ENCODE data around the gene ID1. TPM values are rescaled to one million over a fixed set of nuclear protein-coding genes. Genes with fewer than 3 reads are reported as not detected.

Gene ID1
- total RNA-seq, 4 donors from 2014 or later, result 524 to 962 (median 571) TPM

DNA sequence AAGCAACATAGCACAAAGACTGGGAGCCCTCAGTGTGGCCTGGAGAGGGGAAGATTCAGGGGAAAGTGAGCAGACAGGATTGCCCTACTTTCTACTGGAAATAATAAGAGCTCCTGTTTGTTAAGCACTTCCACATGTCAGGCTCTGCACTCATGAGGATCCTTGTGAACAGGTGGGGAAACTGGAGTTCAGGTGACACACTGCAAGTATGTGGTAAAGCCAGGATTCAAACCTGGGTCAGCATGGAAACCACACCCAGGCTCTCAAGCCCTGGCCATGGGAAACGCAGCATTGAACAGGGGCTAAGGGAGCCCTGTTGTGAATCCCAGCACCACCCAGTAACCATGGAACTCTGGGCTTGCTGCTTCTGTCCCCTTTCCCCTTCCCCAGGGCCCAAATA lies 42.8 kb upstream of the ID1 start:
- DNase-seq (ENCODE audit: low spot score in 2 of 2), result no peak
- no peak overlapping the region for H3K27ac ChIP-seq
- WGBS, 2 donors, result 75 to 83% methylated on average over 1 of the region's 1 CpG
- H3K36me3 ChIP-seq, result peaks cover 0 to 88% (median 16%) of the 10 kb centered on the region in 3 donors
- H3K9me3 ChIP-seq, result no peaks in the 10 kb centered on the region
- H3K27me3 ChIP-seq, result no peaks in the 10 kb centered on the region
- peaks cover 0 to 23% (median 4%) of the 10 kb centered on the region in 4 donors for H3K4me1 ChIP-seq
- H3K4me3 ChIP-seq, result no peak overlapping the region
- no peak for TF ChIP-seq POLR2A (IDR thresholded peaks at IDR 0.05)
- no peak for TF ChIP-seq EP300 (IDR thresholded peaks at IDR 0.05)
- no peak for TF ChIP-seq CTCF (IDR thresholded peaks at IDR 0.05)

DNA sequence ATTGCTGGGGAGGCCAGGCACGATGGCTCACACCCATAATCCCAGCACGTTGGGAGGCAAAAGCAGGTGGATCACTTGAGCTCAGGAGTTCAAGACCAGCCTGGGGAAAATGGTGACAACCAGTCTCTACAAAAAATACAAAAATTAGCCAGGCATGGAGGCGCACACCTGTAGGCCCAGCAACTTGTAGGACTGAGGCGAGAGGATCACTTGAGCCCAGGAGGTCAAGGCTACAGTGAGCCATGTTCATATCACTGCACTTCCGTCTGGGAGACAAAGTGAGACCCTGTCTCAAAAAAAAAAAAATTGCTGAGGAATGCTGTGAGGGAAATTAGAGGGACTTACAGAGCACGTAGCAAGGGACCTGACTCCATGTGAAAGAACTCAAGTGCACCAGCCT lies 40.8 kb upstream of the ID1 start:
- H3K4me3 ChIP-seq, result no peak overlapping the region
- H3K4me1 ChIP-seq, result peaks cover 0 to 35% (median 4%) of the 10 kb centered on the region in 4 donors
- no peak overlapping the region for H3K27ac ChIP-seq
- TF ChIP-seq EP300 (IDR thresholded peaks at IDR 0.05) (no peak), POLR2A (IDR thresholded peaks at IDR 0.05) (no peak)
- no peaks in the 10 kb centered on the region for H3K9me3 ChIP-seq
- H3K27me3 ChIP-seq, result no peaks in the 10 kb centered on the region
- DNase-seq (ENCODE audit: low spot score in 2 of 2), result no peak
- 88 to 93% methylated on average over 6 of the region's 6 CpGs for WGBS, 2 donors
- peaks cover 0 to 92% (median 16%) of the 10 kb centered on the region in 3 donors for H3K36me3 ChIP-seq

DNA sequence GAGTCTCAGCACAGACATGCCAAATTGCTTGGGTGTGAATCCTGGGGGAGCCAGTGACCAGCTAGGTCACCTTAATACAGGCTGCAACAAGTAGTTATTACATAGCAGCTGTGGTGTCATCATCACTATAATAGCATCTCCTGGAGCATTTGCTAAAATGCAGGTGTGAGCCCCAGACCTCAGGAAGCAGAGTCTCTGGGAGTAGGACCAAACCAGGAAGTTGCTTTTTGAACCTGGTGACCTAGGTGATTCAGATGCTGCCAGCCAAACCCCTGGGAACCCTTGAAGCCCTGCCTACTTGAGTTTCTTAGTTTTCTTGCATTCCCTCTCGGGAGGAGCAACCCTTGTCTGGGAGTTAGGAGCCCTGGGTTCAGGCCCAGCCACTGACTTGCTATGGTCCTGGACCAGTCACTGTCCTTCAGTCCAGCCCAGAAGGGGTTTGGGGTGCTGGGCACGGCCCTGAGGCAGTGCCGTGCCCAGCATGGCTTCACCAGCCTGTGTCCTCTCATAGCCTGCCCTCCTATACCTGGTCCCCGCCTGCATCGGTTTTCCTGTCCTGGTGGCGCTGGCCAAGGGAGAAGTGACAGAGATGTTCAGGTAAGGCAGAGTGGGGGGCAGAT lies 39.3 kb upstream of the ID1 start:
- no peak for DNase-seq (ENCODE audit: low spot score in 2 of 2)
- Histone ChIP-seq H3K36me3 (peaks cover 0 to 85% (median 16%) of the 10 kb centered on the region in 3 donors), H3K9me3 (no peaks in the 10 kb centered on the region), H3K4me3 (no peak overlapping the region), H3K27me3 (no peaks in the 10 kb centered on the region), H3K27ac (peak overlapping the region in 1 of 4 donors; percentile 10), H3K4me1 (peaks cover 0 to 36% (median 11%) of the 10 kb centered on the region in 4 donors)
- WGBS, 2 donors, result 92% methylated on average over 6 of the region's 6 CpGs
- TF ChIP-seq POLR2A (IDR thresholded peaks at IDR 0.05), result no peak
- TF ChIP-seq EP300 (IDR thresholded peaks at IDR 0.05), result no peak
- no peak for TF ChIP-seq CTCF (IDR thresholded peaks at IDR 0.05)

DNA sequence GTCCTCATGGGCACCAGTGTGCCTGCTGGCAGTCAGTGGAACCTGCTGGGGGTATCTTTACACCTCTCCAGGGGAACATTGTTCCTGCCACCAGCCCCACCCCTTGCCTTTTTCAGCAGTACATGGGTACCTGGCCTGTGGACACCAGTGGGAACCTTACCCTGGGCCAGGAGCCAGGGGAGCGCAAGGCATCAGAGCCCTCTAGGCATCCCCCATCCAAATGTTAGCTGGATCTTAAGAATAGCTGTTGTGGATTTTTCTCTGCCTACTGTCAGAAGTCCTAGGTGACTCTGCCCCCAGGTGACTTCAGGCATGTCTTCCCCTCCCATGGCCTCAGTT lies 38.8 kb upstream of the ID1 start:
- H3K9me3 ChIP-seq, result no peaks in the 10 kb centered on the region
- H3K4me1 ChIP-seq, result peaks cover 0 to 39% (median 16%) of the 10 kb centered on the region in 4 donors
- DNase-seq (ENCODE audit: low spot score in 2 of 2), result no peak
- H3K27ac ChIP-seq, result peak overlapping the region in 1 of 4 donors; percentile 49
- 100% methylated on average over 1 of the region's 1 CpG for WGBS, 2 donors
- H3K36me3 ChIP-seq, result peaks cover 0 to 80% (median 16%) of the 10 kb centered on the region in 3 donors
- H3K4me3 ChIP-seq, result no peak overlapping the region
- no peaks in the 10 kb centered on the region for H3K27me3 ChIP-seq
- TF ChIP-seq CTCF (IDR thresholded peaks at IDR 0.05) (no peak), EP300 (IDR thresholded peaks at IDR 0.05) (no peak), POLR2A (IDR thresholded peaks at IDR 0.05) (no peak)

GRCh38 chr20:31566658-31567379 lies 38.3 kb upstream of the ID1 start:
- H3K27ac ChIP-seq, result peak overlapping the region in 2 of 4 donors; percentile 13 to 49
- WGBS, 2 donors, result 73 to 84% methylated on average over 14 of the region's 14 CpGs
- no peaks in the 10 kb centered on the region for H3K27me3 ChIP-seq
- H3K9me3 ChIP-seq, result no peaks in the 10 kb centered on the region
- H3K4me3 ChIP-seq, result no peak overlapping the region
- peaks cover 0 to 75% (median 13%) of the 10 kb centered on the region in 3 donors for H3K36me3 ChIP-seq
- DNase-seq (ENCODE audit: low spot score in 2 of 2), result no peak
- peaks cover 0 to 44% (median 20%) of the 10 kb centered on the region in 4 donors for H3K4me1 ChIP-seq
- TF ChIP-seq POLR2A (IDR thresholded peaks at IDR 0.05) (no peak), EP300 (IDR thresholded peaks at IDR 0.05) (no peak), CTCF (IDR thresholded peaks at IDR 0.05) (no peak)
